BLaER1 (cell line): ENCODE data around the gene DAB2.

ENCODE experiments used
- H3K27ac ChIP-seq: shearing (Covaris generic); formaldehyde crosslinking; 2 replicates; pipeline ENCODE4 v1.8.1; 2022
- H3K27me3 ChIP-seq: shearing (Covaris generic); formaldehyde crosslinking; 2 replicates; pipeline ENCODE4 v1.8.1; 2022
- H3K36me3 ChIP-seq: shearing (Covaris generic); formaldehyde crosslinking; 2 replicates; pipeline ENCODE4 v1.8.1; 2022
- H3K4me1 ChIP-seq: shearing (Covaris generic); formaldehyde crosslinking; 2 replicates; pipeline ENCODE4 v1.8.1; 2022
- H3K4me2 ChIP-seq: shearing (Covaris generic); formaldehyde crosslinking; 2 replicates; pipeline ENCODE4 v1.8.1; 2022
- H3K4me3 ChIP-seq: shearing (Covaris generic); formaldehyde crosslinking; 2 replicates; pipeline ENCODE4 v1.8.1; 2022
- H3K9ac ChIP-seq: shearing (Covaris generic); formaldehyde crosslinking; 2 replicates; pipeline ENCODE4 v1.8.1; 2022
- H3K9me3 ChIP-seq: shearing (Covaris generic); formaldehyde crosslinking; 2 replicates; pipeline ENCODE4 v1.8.1; 2022
- H4K20me1 ChIP-seq: shearing (Covaris generic); formaldehyde crosslinking; 2 replicates; pipeline ENCODE4 v1.8.1; 2022
- Cebpa-rat ChIP-seq: shearing (Covaris generic); IDR thresholded peaks from 2 replicates; pipeline ENCODE4 v1.8.1; 2022

Gene DAB2

DNA sequence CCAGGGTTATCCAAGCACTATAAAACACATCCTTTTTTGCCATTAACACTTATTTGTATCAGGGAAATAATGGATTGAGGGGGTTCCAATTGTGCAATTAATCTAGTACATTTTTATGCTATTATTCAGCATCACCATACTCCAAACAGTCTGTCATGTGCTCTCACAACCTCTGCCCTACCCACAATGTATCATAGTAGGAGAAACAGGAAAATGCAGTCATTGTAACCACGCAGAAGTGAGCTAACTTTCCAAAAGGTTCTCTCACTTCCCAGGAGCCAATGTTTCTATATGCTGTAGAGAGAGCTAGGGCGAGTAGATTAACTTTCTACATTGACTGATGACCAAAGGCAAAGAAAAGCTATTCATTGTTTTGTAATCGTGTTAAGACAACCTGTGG is 29.8 kb downstream of the DAB2 start:
- Histone ChIP-seq H4K20me1 (no peaks in the 10 kb centered on the region), H3K27ac (no peak overlapping the region)

GRCh38 chr5:39390945-39391344 is 33.8 kb downstream of the DAB2 start:
- TF ChIP-seq Cebpa-rat = no peak
- no peak overlapping the region for H3K27ac ChIP-seq

More for the DNA sequence above, 29.8 kb downstream of the DAB2 start:
- Histone ChIP-seq H3K4me3 (no peak overlapping the region), H3K4me1 (peaks cover 8% of the 10 kb centered on the region), H3K36me3 (peaks cover 15% of the 10 kb centered on the region; the same call in 1 of the 2 replicates), H3K9me3 (no peaks in the 10 kb centered on the region), H3K4me2 (no peak overlapping the region), H3K27me3 (no peaks in the 10 kb centered on the region), H3K9ac (no peak overlapping the region)
- TF ChIP-seq Cebpa-rat = no peak

DNA sequence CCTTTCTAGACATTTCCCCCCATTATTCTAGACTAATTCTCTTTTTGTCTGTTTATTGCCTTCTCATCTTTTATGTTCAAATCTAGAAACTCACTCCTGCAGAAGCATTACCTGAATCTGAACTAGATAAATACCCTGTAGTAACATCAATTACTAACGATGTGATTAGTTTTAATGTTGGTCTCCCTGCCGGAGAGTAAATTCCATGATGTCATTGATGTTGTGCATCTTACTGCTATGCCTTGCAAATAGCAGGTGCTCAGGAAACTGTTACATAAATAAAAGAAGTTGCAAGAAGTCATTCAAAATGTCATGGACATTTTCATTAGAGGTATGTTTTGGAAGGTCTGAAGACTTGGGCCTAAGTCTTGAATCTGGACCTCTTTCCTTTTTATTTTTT is 37.5 kb downstream of the DAB2 start:
- H4K20me1 ChIP-seq = no peaks in the 10 kb centered on the region
- H3K27me3 ChIP-seq = no peaks in the 10 kb centered on the region
- no peak overlapping the region for H3K4me2 ChIP-seq
- H3K9me3 ChIP-seq = no peaks in the 10 kb centered on the region
- no peak overlapping the region for H3K9ac ChIP-seq
- TF ChIP-seq Cebpa-rat = no peak
- H3K27ac ChIP-seq = no peak overlapping the region
- no peak overlapping the region for H3K4me3 ChIP-seq
- H3K4me1 ChIP-seq = no peaks in the 10 kb centered on the region
- H3K36me3 ChIP-seq = peaks cover 20% of the 10 kb centered on the region

More at GRCh38 chr5:39390945-39391344, 33.8 kb downstream of the DAB2 start:
- Histone ChIP-seq H3K9me3 (no peaks in the 10 kb centered on the region), H3K4me1 (no peaks in the 10 kb centered on the region), H3K4me2 (no peak overlapping the region), H3K36me3 (peaks cover 15% of the 10 kb centered on the region; the same call in 1 of the 2 replicates), H3K4me3 (no peak overlapping the region), H4K20me1 (no peaks in the 10 kb centered on the region), H3K27me3 (no peaks in the 10 kb centered on the region), H3K9ac (no peak overlapping the region)

DNA sequence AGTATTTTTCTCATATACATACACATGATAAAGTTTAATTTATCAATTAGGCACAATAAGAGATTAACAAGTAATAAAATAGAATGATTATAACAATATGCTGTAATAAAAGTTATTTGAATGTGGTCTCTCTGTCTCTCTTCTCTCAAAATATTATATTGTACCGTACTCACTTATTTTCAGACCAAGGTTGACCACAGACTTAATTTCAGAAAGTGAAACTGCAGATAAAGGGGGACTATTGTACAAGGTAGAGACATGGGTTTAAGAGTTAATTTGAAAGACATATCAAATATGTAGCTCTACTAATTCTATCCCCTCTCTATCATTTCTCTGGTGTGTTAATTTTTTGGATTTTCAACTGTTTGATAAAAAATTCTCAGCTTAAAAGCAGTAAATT is 40.5 kb downstream of the DAB2 start:
- H4K20me1 ChIP-seq = no peaks in the 10 kb centered on the region
- H3K4me3 ChIP-seq = no peak overlapping the region
- no peak overlapping the region for H3K4me2 ChIP-seq
- no peak for TF ChIP-seq Cebpa-rat
- no peak overlapping the region for H3K27ac ChIP-seq
- H3K9ac ChIP-seq = no peak overlapping the region
- H3K4me1 ChIP-seq = no peaks in the 10 kb centered on the region
- no peaks in the 10 kb centered on the region for H3K9me3 ChIP-seq
- peaks cover 11% of the 10 kb centered on the region for H3K36me3 ChIP-seq
- H3K27me3 ChIP-seq = no peaks in the 10 kb centered on the region

DNA sequence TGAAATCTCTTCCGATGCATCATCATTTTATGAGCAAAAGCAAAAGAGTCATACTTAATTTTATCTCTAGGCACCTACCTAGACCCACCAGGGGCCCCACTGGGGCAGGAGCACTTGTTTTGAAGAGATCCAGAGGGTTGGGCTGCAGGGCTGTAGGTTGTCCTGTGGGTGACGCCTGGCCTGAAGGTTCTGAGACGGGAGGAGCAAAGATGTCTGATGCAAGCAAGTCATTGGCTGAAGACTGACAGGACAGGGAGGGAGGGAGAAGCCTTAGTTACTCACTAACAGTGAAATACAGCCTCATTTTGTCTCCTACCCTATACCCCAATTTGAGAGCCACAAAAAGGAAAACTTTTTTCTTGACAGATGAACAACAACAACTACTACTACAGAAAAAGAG is 43.4 kb downstream of the DAB2 start:
- H3K9ac ChIP-seq = no peak overlapping the region
- no peak for TF ChIP-seq Cebpa-rat
- H3K27ac ChIP-seq = no peak overlapping the region
- no peak overlapping the region for H3K4me2 ChIP-seq
- no peaks in the 10 kb centered on the region for H3K4me1 ChIP-seq
- no peaks in the 10 kb centered on the region for H4K20me1 ChIP-seq
- peaks cover 11% of the 10 kb centered on the region for H3K36me3 ChIP-seq
- H3K4me3 ChIP-seq = no peak overlapping the region
- H3K27me3 ChIP-seq = no peaks in the 10 kb centered on the region
- H3K9me3 ChIP-seq = no peaks in the 10 kb centered on the region

DNA sequence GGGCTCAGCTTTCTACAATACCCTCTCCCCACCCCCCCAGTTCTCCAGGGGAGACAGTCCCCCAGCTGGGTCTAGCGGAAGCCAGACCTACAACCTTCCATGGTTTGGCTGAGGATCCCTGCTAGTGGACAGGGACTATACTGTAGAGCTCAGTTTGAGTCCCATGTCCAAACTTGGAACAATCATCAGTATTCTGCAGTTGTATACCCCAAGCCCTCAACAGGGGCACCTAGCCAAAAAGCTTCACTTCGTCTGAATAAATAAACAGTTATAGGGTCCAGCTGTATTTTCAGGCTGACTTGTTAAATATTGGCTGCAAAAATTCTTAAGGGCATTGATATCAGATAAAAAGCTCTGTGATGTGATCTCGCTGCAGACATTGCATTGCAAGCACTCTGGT is 45.1 kb downstream of the DAB2 start:
- Histone ChIP-seq H3K27me3 (no peaks in the 10 kb centered on the region), H3K27ac (no peak overlapping the region), H3K4me3 (no peak overlapping the region), H3K4me1 (no peaks in the 10 kb centered on the region), H3K9ac (no peak overlapping the region), H3K9me3 (no peaks in the 10 kb centered on the region), H4K20me1 (no peaks in the 10 kb centered on the region), H3K4me2 (no peak overlapping the region), H3K36me3 (peaks cover 11% of the 10 kb centered on the region)
- TF ChIP-seq Cebpa-rat = no peak

- no peaks in the 10 kb centered on the region for H3K9me3 ChIP-seq
- H3K27me3 ChIP-seq = no peaks in the 10 kb centered on the region
- H3K9ac ChIP-seq = no peak overlapping the region
- H3K4me2 ChIP-seq = no peak overlapping the region
- no peak overlapping the region for H3K27ac ChIP-seq
- no peaks in the 10 kb centered on the region for H3K4me1 ChIP-seq
- H3K4me3 ChIP-seq = no peak overlapping the region
- no peaks in the 10 kb centered on the region for H4K20me1 ChIP-seq
- no peak for TF ChIP-seq Cebpa-rat
- H3K36me3 ChIP-seq = peaks cover 6% of the 10 kb centered on the region
Measured at GRCh38 chr5:39377613-39378012, 47.2 kb downstream of the DAB2 start.

DNA sequence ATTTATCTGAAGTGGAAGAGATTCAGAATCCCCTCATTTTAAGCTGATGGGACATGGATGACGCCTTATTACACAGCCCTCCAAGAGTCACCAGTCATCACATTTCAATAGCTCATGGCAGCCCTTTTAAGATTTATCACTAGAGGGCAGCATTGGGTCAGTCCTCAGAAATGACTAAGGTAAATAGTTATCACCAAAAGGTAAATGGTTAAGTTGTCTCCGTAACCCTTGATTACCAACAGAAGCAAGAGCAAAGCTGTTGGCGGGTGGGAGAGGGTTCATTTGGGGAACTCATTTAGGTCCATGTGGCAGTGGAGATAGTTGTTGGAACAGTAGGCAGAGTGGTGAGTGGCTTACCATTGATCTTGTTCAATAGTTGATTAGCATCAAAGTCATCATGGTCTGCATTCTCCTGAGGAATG is 48.5 kb downstream of the DAB2 start:
- Histone ChIP-seq H3K27ac (no peak overlapping the region), H3K27me3 (no peaks in the 10 kb centered on the region), H3K4me1 (no peaks in the 10 kb centered on the region), H3K9me3 (no peaks in the 10 kb centered on the region), H3K4me2 (no peak overlapping the region), H3K36me3 (no peaks in the 10 kb centered on the region; the same call in 1 of the 2 replicates), H4K20me1 (no peaks in the 10 kb centered on the region), H3K4me3 (no peak overlapping the region), H3K9ac (no peak overlapping the region)
- no peak for TF ChIP-seq Cebpa-rat

DNA sequence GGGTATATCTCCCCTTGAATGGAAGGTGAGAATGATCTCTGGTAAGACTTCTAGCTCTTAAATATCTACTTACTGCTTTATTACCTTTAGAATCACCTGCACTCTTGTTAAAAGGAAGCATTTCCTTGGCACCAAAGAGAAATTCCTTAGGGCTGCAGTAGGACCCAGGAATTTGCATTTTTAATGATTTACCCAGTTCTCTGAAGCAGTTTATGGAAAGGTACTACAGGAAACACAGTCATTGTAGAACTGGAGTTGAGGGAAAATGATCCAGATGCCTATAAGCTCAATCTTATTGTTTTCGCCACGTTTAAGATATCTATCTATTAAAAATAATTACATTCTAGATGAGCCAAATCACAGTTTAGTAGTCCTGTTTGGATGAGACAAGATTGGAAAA is 51.0 kb downstream of the DAB2 start:
- Histone ChIP-seq H3K27me3 (no peaks in the 10 kb centered on the region), H3K4me2 (no peak overlapping the region), H3K4me3 (no peak overlapping the region), H3K9me3 (no peaks in the 10 kb centered on the region), H3K9ac (no peak overlapping the region), H3K36me3 (no peaks in the 10 kb centered on the region; the same call in 1 of the 2 replicates), H3K27ac (no peak overlapping the region), H4K20me1 (no peaks in the 10 kb centered on the region), H3K4me1 (no peaks in the 10 kb centered on the region)
- TF ChIP-seq Cebpa-rat = no peak

- Histone ChIP-seq H3K9me3 (no peaks in the 10 kb centered on the region), H3K4me1 (no peaks in the 10 kb centered on the region), H3K27me3 (no peaks in the 10 kb centered on the region), H4K20me1 (no peaks in the 10 kb centered on the region), H3K27ac (no peak overlapping the region), H3K9ac (no peak overlapping the region), H3K36me3 (no peaks in the 10 kb centered on the region; the same call in 1 of the 2 replicates), H3K4me3 (no peak overlapping the region), H3K4me2 (no peak overlapping the region)
- no peak for TF ChIP-seq Cebpa-rat
Measured at GRCh38 chr5:39371367-39371635, 53.5 kb downstream of the DAB2 start.

- Histone ChIP-seq H3K27ac (no peak overlapping the region), H3K9ac (no peak overlapping the region), H3K4me1 (no peaks in the 10 kb centered on the region), H3K4me2 (no peak overlapping the region), H4K20me1 (no peaks in the 10 kb centered on the region), H3K36me3 (no peaks in the 10 kb centered on the region; the same call in 1 of the 2 replicates), H3K4me3 (no peak overlapping the region), H3K9me3 (no peaks in the 10 kb centered on the region), H3K27me3 (no peaks in the 10 kb centered on the region)
- no peak for TF ChIP-seq Cebpa-rat
Measured at GRCh38 chr5:39370555-39371366, 54.0 kb downstream of the DAB2 start.
